DND-41 (cell line): Measurements from ENCODE around the gene ZNF285.
"Not testable (repeated sequence)": the region's sequence is repeated elsewhere in the genome, so short reads cannot be mapped to it uniquely, and the experiment has no call there.

Source experiments
- EZH2 ChIP-seq: IDR thresholded peaks from 3 replicates; pipeline ENCODE4 v1.6.1; 2012; ENCODE audit warnings: borderline replicate concordance, low read depth, mild to moderate bottlenecking, moderate library complexity, low read length, inconsistent platforms; ENCODE audit not compliant: severe bottlenecking
- TF ChIP-seq, protein P1 (sequence below): IDR thresholded peaks from 2 replicates; pipeline ENCODE4 v1.5.1; 2012; ENCODE audit warnings: borderline replicate concordance, low read length, moderate library complexity, mild to moderate bottlenecking; ENCODE audit not compliant: poor library complexity, severe bottlenecking; ENCODE audit errors: extremely low read depth

DNA sequence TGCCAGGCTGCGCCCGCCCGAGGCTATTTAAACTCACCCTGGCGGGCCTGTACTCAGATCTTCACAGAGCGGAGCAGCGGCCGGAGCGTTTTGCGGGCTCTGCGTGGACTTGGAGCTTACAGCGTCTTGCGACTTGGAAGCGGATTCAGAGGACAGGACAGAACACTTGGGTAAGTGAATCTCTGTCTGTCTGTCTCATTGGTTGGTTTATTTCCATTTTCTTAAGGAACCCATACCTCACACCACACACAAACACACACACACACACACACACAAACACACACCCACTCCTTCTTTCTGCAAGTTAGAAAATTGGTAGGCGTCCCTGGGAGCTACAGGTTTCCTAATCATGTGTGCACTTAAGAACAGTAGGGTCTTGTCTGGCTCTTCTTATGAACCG lies 14.1 kb upstream of the ZNF285 start:
- TF ChIP-seq, protein P1, sequence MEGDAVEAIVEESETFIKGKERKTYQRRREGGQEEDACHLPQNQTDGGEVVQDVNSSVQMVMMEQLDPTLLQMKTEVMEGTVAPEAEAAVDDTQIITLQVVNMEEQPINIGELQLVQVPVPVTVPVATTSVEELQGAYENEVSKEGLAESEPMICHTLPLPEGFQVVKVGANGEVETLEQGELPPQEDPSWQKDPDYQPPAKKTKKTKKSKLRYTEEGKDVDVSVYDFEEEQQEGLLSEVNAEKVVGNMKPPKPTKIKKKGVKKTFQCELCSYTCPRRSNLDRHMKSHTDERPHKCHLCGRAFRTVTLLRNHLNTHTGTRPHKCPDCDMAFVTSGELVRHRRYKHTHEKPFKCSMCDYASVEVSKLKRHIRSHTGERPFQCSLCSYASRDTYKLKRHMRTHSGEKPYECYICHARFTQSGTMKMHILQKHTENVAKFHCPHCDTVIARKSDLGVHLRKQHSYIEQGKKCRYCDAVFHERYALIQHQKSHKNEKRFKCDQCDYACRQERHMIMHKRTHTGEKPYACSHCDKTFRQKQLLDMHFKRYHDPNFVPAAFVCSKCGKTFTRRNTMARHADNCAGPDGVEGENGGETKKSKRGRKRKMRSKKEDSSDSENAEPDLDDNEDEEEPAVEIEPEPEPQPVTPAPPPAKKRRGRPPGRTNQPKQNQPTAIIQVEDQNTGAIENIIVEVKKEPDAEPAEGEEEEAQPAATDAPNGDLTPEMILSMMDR, result not testable (repeated sequence)
- TF ChIP-seq EZH2, result not testable (repeated sequence)
